ENCODE data around the gene INMT. TPM values are rescaled to one million over a fixed set of nuclear protein-coding genes. Genes with fewer than 3 reads are reported as not detected.

INMT gene
- total and polyA plus RNA-seq, 2 of the 8 experiments (the other 6 are each of a cell fraction or from before 2014, with no cell fraction given), result 0.60 to 0.94 TPM

- no peak overlapping the region for H3K27ac ChIP-seq (ENCODE audit: low read depth, low read length)
- no peak overlapping the region for H2BK12ac ChIP-seq (ENCODE audit: low read depth, low read length)
- H2BK120ac ChIP-seq (replicated peaks; ENCODE audit: low read depth, low read length), result no peak overlapping the region
- H2BK20ac ChIP-seq (ENCODE audit: low read length), result no peak overlapping the region
- POLR2A ChIA-PET (ENCODE audit: partially characterized antibody), result interaction anchor here (0.7 to 1.1 kb wide), 3 partner anchors 10 to 89 kb away, joined by 3 read pairs; no protein-coding TSS in a partner anchor
- H3K36me3 ChIP-seq (ENCODE audit: control insufficient read depth in 2 of 4, insufficient read depth in 4 of 4, low read length in 3 of 4), result no peaks in the 10 kb centered on the region
- H4K91ac ChIP-seq (replicated peaks; ENCODE audit: insufficient read length, low read length), result no peak overlapping the region
- no peak overlapping the region for H3K23ac ChIP-seq (ENCODE audit: insufficient read length)
- no peak overlapping the region for H2AFZ ChIP-seq (ENCODE audit: low read length)
- H3K4me2 ChIP-seq (ENCODE audit: insufficient read depth in 1 of 2, low read depth in 2 of 2, low read length in 2 of 2), result no peak overlapping the region
- CTCF ChIA-PET (ENCODE audit: partially characterized antibody), result interaction anchor here (0.9 to 4.0 kb wide), 13 partner anchors 9 to 82 kb away, joined by 3 to 33 read pairs (median 5); partner anchors contain the start of gene CRHR2
- H3K79me1 ChIP-seq (ENCODE audit: low read depth, low read length), result no peaks in the 10 kb centered on the region
- H3K4me3 ChIP-seq (ENCODE audit: extremely low read depth in 1 of 4, insufficient read depth in 2 of 4, low read depth in 3 of 4, low read length in 4 of 4), result no peak overlapping the region
- no peak overlapping the region for H2AK5ac ChIP-seq (ENCODE audit: low read depth, low read length)
- no peak for FAIRE-seq
- peaks cover 18 to 22% of the 10 kb centered on the region in 2 experiments for H3K9me3 ChIP-seq (ENCODE audit: insufficient read depth in 2 of 2, low read depth in 1 of 2, low read length in 1 of 2)
- WGBS, 2 experiments (ENCODE audit: extremely low coverage in 1 of 2, insufficient coverage in 1 of 2, insufficient read length in 1 of 2, insufficient replicate concordance in 2 of 2, low coverage in 1 of 2, low lambda C conversion rate in 2 of 2, missing lambda C conversion rate in 1 of 2), result 68% methylated on average over 2 of the region's 2 CpGs; no CpG with 5 or more reads in 1 of the 2 experiments
- H4K8ac ChIP-seq (ENCODE audit: extremely low read depth, insufficient read depth, low read length), result no peak overlapping the region
- H3K79me2 ChIP-seq (ENCODE audit: control insufficient read depth in 1 of 2, insufficient read depth in 2 of 2, low read length in 2 of 2), result no peaks in the 10 kb centered on the region
- no peak overlapping the region for H3K14ac ChIP-seq (ENCODE audit: insufficient read length)
- no peak overlapping the region for H2BK5ac ChIP-seq (ENCODE audit: low read depth, low read length)
- no peak overlapping the region for H3K18ac ChIP-seq (ENCODE audit: extremely low read depth, low read length)
- H3K23me2 ChIP-seq (ENCODE audit: low read depth, low read length), result peaks cover 4% of the 10 kb centered on the region; the same call in 1 of the 2 replicates
- H3K4me1 ChIP-seq (replicated peaks in 1 of 4; ENCODE audit: control insufficient read depth in 3 of 4, insufficient read depth in 4 of 4, low read length in 3 of 4), result no peaks in the 10 kb centered on the region; a peak in 1 of 7 replicates
- H4K20me1 ChIP-seq (replicated peaks in 1 of 2; ENCODE audit: control insufficient read depth in 1 of 2, insufficient read depth in 2 of 2, low read length in 2 of 2), result no peaks in the 10 kb centered on the region
- no peak overlapping the region for H3K4ac ChIP-seq (replicated peaks; ENCODE audit: insufficient read length, low read depth, low read length)
- no peak overlapping the region for H2BK15ac ChIP-seq (ENCODE audit: low read length)
- H3K27me3 ChIP-seq (replicated peaks in 1 of 4; ENCODE audit: control insufficient read depth in 3 of 4, extremely low read depth in 1 of 4, insufficient read depth in 3 of 4, low read length in 3 of 4), result no peaks in the 10 kb centered on the region
- H3K56ac ChIP-seq (replicated peaks; ENCODE audit: insufficient read length, low read depth, low read length), result no peak overlapping the region
- H4K5ac ChIP-seq (ENCODE audit: insufficient read length, low read depth, low read length), result no peak overlapping the region
- H3K9ac ChIP-seq (replicated peaks in 1 of 4; ENCODE audit: extremely low read depth in 1 of 4, low read depth in 3 of 4, low read length in 3 of 4), result no peak overlapping the region
- no peak for DNase-seq (ENCODE audit: low read depth in 1 of 2, low spot score in 2 of 2)
- TF ChIP-seq NANOG (IDR thresholded peaks at IDR 0.05; ENCODE audit: insufficient read depth, low read depth, low read length, poor library complexity, severe bottlenecking) (no peak), CEBPB (IDR thresholded peaks at IDR 0.05; ENCODE audit: low read depth, low read length) (0 out of 2 replicates have a peak, but pooled peaks have one; percentile 12), SAP30 (IDR thresholded peaks at IDR 0.05; ENCODE audit: insufficient read depth, insufficient replicate concordance, low read length) (no peak), RAD21 (IDR thresholded peaks at IDR 0.05 in 1 of 2, conservative IDR thresholded peaks at IDR 0.05 in 1 of 2; ENCODE audit: low read depth in 2 of 2, low read length in 2 of 2) (peak; percentile 51 to 66), POLR2A (IDR thresholded peaks at IDR 0.05; ENCODE audit: control extremely low read depth in 1 of 2, low read depth in 2 of 2, low read length in 2 of 2) (no peak), CTBP2 (IDR thresholded peaks at IDR 0.05; ENCODE audit: borderline replicate concordance, insufficient read depth, insufficient read length, low read length) (no peak), TEAD4 (IDR thresholded peaks at IDR 0.05; ENCODE audit: low read depth, low read length) (0 out of 2 replicates have a peak, but pooled peaks have one; percentile 7), CTCF (IDR thresholded peaks at IDR 0.05; ENCODE audit: control extremely low read depth in 1 of 3, insufficient read depth in 1 of 3, low read depth in 1 of 3, low read length in 3 of 3) (peak; percentile 31 to 57 (median 55); a peak in 3 of 4 replicates), KDM5A (IDR thresholded peaks at IDR 0.05; ENCODE audit: low read length) (no peak), JUN (IDR thresholded peaks at IDR 0.05; ENCODE audit: low read depth, low read length) (no peak)
Observed at GRCh38 chr7:30717181-30717580, 34.8 kb upstream of the INMT start.
